H9 (cell line): ENCODE results near the gene NHLRC3. TPM values are rescaled to one million over a fixed set of nuclear protein-coding genes. Genes with fewer than 3 reads are reported as not detected.

Source experiments
- DNase-seq: peaks from one replicate; pipeline ENCODE4 v3.0.0-alpha.2; 2017
- H2AFZ ChIP-seq: one replicate; pipeline ENCODE4 v1.6.1; 2013; ENCODE audit warnings: mild to moderate bottlenecking, low read length, control low read depth, moderate library complexity
- H2AK5ac ChIP-seq: 2 replicates; pipeline ENCODE4 v1.6.1; 2013; ENCODE audit warnings: low read length, control low read depth, mixed read lengths; ENCODE audit not compliant: insufficient read length
- H2BK120ac ChIP-seq: one replicate; pipeline ENCODE4 v1.6.1; 2013; ENCODE audit warnings: low read depth, mild to moderate bottlenecking, low read length, control low read depth, inconsistent platforms; ENCODE audit not compliant: poor library complexity, severe bottlenecking
- H2BK12ac ChIP-seq: 2 replicates; pipeline ENCODE4 v1.6.1; 2013; ENCODE audit warnings: low read length, control low read depth, mixed read lengths, low read depth; ENCODE audit not compliant: insufficient read length
- H2BK15ac ChIP-seq: 2 replicates; pipeline ENCODE4 v1.6.1; 2013; ENCODE audit warnings: low read depth, low read length, control low read depth
- H2BK20ac ChIP-seq: one replicate; pipeline ENCODE4 v1.6.1; 2013; ENCODE audit warnings: low read depth, mild to moderate bottlenecking, low read length, control low read depth, inconsistent platforms; ENCODE audit not compliant: poor library complexity, severe bottlenecking
- H2BK5ac ChIP-seq: 2 replicates; pipeline ENCODE4 v1.6.1; 2013; ENCODE audit warnings: low read length, control low read depth, mixed read lengths; ENCODE audit not compliant: insufficient read length
- H3K14ac ChIP-seq: 2 replicates; pipeline ENCODE4 v1.6.1; 2013; ENCODE audit warnings: low read length, control low read depth; ENCODE audit not compliant: insufficient read depth
- H3K18ac ChIP-seq: 2 replicates; pipeline ENCODE4 v1.6.1; 2013; ENCODE audit warnings: low read depth, mild to moderate bottlenecking, mixed read lengths, low read length, control low read depth; ENCODE audit not compliant: insufficient read length
- H3K23ac ChIP-seq: 2 replicates; pipeline ENCODE4 v1.6.1; 2013; ENCODE audit warnings: low read length, control low read depth, mixed read lengths, low read depth; ENCODE audit not compliant: insufficient read length
- H3K23me2 ChIP-seq: 2 replicates; pipeline ENCODE4 v1.6.1; 2013; ENCODE audit warnings: low read depth, mild to moderate bottlenecking, mixed read lengths, low read length, control low read depth; ENCODE audit not compliant: insufficient read length, poor library complexity, severe bottlenecking
- H3K27ac ChIP-seq: 2 replicates; pipeline ENCODE4 v1.5.1; 2013; ENCODE audit warnings: low read length, control low read depth, mixed read lengths, low read depth; ENCODE audit not compliant: insufficient read length
- H3K27me3 ChIP-seq: 2 replicates; pipeline ENCODE4 v1.6.1; 2013; ENCODE audit warnings: low read length, control low read depth, inconsistent platforms; ENCODE audit not compliant: insufficient read depth
- H3K4ac ChIP-seq: 2 replicates; pipeline ENCODE4 v1.6.1; 2013; ENCODE audit warnings: low read depth, mild to moderate bottlenecking, control low read depth, inconsistent platforms, low read length, moderate library complexity
- H3K4me1 ChIP-seq: 2 replicates; pipeline ENCODE4 v1.6.1; 2013; ENCODE audit warnings: low read length, control low read depth, inconsistent platforms; ENCODE audit not compliant: insufficient read depth
- H3K4me2 ChIP-seq: 2 replicates; pipeline ENCODE4 v1.6.1; 2013; ENCODE audit warnings: low read length, control low read depth, mixed read lengths; ENCODE audit not compliant: insufficient read length, insufficient read depth
- H3K56ac ChIP-seq: 2 replicates; pipeline ENCODE4 v1.6.1; 2013; ENCODE audit warnings: low read depth, mild to moderate bottlenecking, mixed read lengths, low read length, control low read depth; ENCODE audit not compliant: insufficient read length
- H3K79me1 ChIP-seq: 2 replicates; pipeline ENCODE4 v1.6.1; 2013; ENCODE audit warnings: low read depth, mild to moderate bottlenecking, moderate library complexity, low read length, control low read depth, inconsistent platforms; ENCODE audit not compliant: insufficient read depth, poor library complexity, severe bottlenecking
- H3K79me2 ChIP-seq: 2 replicates; pipeline ENCODE4 v1.6.1; 2013; ENCODE audit warnings: low read length, control low read depth, inconsistent platforms; ENCODE audit not compliant: insufficient read depth
- H3K9ac ChIP-seq: 2 replicates; pipeline ENCODE4 v1.6.1; 2013; ENCODE audit warnings: low read length, control low read depth, mixed read lengths; ENCODE audit not compliant: insufficient read length; ENCODE audit errors: extremely low read depth
- H3K9me3 ChIP-seq: one replicate; pipeline ENCODE4 v1.6.1; 2013; ENCODE audit warnings: low read depth, low read length, inconsistent platforms; ENCODE audit not compliant: control insufficient read depth
- H3T11ph ChIP-seq: one replicate; pipeline ENCODE4 v1.6.1; 2013; ENCODE audit warnings: mild to moderate bottlenecking, low read length, control low read depth, inconsistent platforms
- H4K20me1 ChIP-seq: one replicate; pipeline ENCODE4 v1.6.1; 2013; ENCODE audit not compliant: control insufficient read depth, insufficient read length, insufficient read depth
- H4K5ac ChIP-seq: 2 replicates; pipeline ENCODE4 v1.6.1; 2013; ENCODE audit warnings: low read depth, mild to moderate bottlenecking, mixed read lengths, low read length, control low read depth; ENCODE audit not compliant: insufficient read length
- H4K8ac ChIP-seq: replicated peaks from 2 replicates; pipeline ENCODE4 v1.6.1; 2013; ENCODE audit warnings: low read length, control low read depth, mixed read lengths, low read depth; ENCODE audit not compliant: insufficient read length
- H4K91ac ChIP-seq: 2 replicates; pipeline ENCODE4 v1.6.1; 2013; ENCODE audit warnings: low read depth, mild to moderate bottlenecking, moderate library complexity, mixed read lengths, low read length, control low read depth; ENCODE audit not compliant: insufficient read length
- H3K27ac Mint-ChIP-seq, 3 experiments: 2 replicates in 2 of 3; 3 replicates in 1 of 3; pipeline ENCODE4 v1.8.0; 2020 to 2021; ENCODE audit warnings: mixed read lengths in 3 of 3, mild to moderate bottlenecking in 1 of 3, moderate library complexity in 1 of 3
- H3K27me3 Mint-ChIP-seq: 2 replicates; pipeline ENCODE4 v1.8.0; 2021; ENCODE audit warnings: low read depth, mild to moderate bottlenecking, moderate library complexity, mixed read lengths
- H3K36me3 Mint-ChIP-seq, 3 experiments: 2 replicates in 2 of 3; 3 replicates in 1 of 3; pipeline ENCODE4 v1.8.0; 2020 to 2021; ENCODE audit warnings: low read depth in 3 of 3, mixed read lengths in 3 of 3; ENCODE audit not compliant: insufficient read depth in 1 of 3
- H3K4me1 Mint-ChIP-seq, 2 experiments: 2 replicates each; pipeline ENCODE4 v1.8.0; 2020; ENCODE audit warnings: mixed read lengths in 2 of 2
- H3K4me3 Mint-ChIP-seq, 2 experiments: 2 replicates in 1 of 2; 3 replicates in 1 of 2; pipeline ENCODE4 v1.8.0; 2020 to 2021; ENCODE audit warnings: mild to moderate bottlenecking in 2 of 2, mixed read lengths in 2 of 2, moderate library complexity in 1 of 2
- H3K9me3 Mint-ChIP-seq, 2 experiments: 2 replicates in 1 of 2; 3 replicates in 1 of 2; pipeline ENCODE4 v1.8.0; 2020; ENCODE audit warnings: mild to moderate bottlenecking in 2 of 2, mixed read lengths in 2 of 2, moderate library complexity in 1 of 2
- WGBS: extraction: QIAGEN DNeasy Blood & Tissue Kit; methylation state at CpG from one replicate; pipeline ENCODE4 v1.1.7; 2013; ENCODE audit warnings: missing lambda C conversion rate, low lambda C conversion rate, mixed read lengths; ENCODE audit not compliant: insufficient read length; ENCODE audit errors: extremely low coverage; 5-methylcytosine and 5-hydroxymethylcytosine counted together
- total RNA-seq: library from RNA; stranded (reverse); gene quantifications from 2 replicates; pipeline ENCODE4 v1.2.1, GENCODE V29; 2021
- TF ChIP-seq, protein P1 (sequence below): fragments of 200-600 bp; sonication (generic); conservative IDR thresholded peaks from 3 replicates; pipeline ENCODE4 v1.8.0; 2021; ENCODE audit warnings: antibody characterized with exemption, mild to moderate bottlenecking

NHLRC3 gene
- total RNA-seq, 1 experiment from 2014 or later = 17.6 TPM

DNA sequence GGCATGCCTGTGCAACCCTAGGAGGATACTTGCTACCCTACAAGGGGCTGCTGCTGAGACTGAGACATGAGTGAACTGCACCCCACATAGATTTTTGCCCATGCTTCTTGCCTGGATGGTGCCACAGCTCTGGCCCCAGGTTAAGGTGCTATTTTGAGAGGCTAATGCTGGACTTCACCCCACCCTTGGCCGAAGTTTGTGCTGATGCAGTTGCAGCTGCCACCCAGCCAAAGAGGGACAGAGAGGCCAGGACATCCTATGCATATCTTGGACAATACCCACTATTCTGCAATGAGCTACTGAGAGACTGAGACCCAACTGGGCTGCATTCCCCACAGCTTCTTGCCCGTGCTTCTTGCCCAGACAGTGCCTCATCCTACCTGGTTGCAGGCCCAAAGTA lies 34.6 kb downstream of the NHLRC3 start:
- Histone ChIP-seq H4K5ac (no peak overlapping the region), H2BK20ac (no peak overlapping the region), H3T11ph (no peak overlapping the region), H3K27ac (no peak overlapping the region), H2AK5ac (no peak overlapping the region), H3K23me2 (no peaks in the 10 kb centered on the region), H3K4me2 (no peak overlapping the region), H3K23ac (no peak overlapping the region), H3K79me2 (no peaks in the 10 kb centered on the region), H3K27me3 (no peaks in the 10 kb centered on the region), H3K4ac (no peak overlapping the region), H3K4me1 (peaks cover 2% of the 10 kb centered on the region; the same call in 1 of the 2 replicates), H3K9me3 (no peaks in the 10 kb centered on the region), H4K20me1 (no peaks in the 10 kb centered on the region), H2BK120ac (no peak overlapping the region), H3K9ac (no peak overlapping the region), H3K79me1 (no peaks in the 10 kb centered on the region), H3K56ac (no peak overlapping the region), H2BK15ac (no peak overlapping the region), H2BK12ac (no peak overlapping the region), H4K91ac (no peak overlapping the region), H2AFZ (no peak overlapping the region), H3K18ac (no peak overlapping the region), H3K14ac (no peak overlapping the region), H4K8ac (no peak overlapping the region), H2BK5ac (no peak overlapping the region)
- Mint-ChIP-seq H3K4me1 (peaks cover 4 to 5% of the 10 kb centered on the region in 2 experiments), H3K4me3 (no peak overlapping the region), H3K27ac (no peak overlapping the region), H3K27me3 (peaks cover 4% of the 10 kb centered on the region; the same call in 1 of the 2 replicates), H3K9me3 (no peaks in the 10 kb centered on the region), H3K36me3 (no peaks in the 10 kb centered on the region; a peak in 1 of 7 replicates)
- no CpG with 5 or more reads among the region's 2 CpGs for WGBS
- TF ChIP-seq, protein P1, sequence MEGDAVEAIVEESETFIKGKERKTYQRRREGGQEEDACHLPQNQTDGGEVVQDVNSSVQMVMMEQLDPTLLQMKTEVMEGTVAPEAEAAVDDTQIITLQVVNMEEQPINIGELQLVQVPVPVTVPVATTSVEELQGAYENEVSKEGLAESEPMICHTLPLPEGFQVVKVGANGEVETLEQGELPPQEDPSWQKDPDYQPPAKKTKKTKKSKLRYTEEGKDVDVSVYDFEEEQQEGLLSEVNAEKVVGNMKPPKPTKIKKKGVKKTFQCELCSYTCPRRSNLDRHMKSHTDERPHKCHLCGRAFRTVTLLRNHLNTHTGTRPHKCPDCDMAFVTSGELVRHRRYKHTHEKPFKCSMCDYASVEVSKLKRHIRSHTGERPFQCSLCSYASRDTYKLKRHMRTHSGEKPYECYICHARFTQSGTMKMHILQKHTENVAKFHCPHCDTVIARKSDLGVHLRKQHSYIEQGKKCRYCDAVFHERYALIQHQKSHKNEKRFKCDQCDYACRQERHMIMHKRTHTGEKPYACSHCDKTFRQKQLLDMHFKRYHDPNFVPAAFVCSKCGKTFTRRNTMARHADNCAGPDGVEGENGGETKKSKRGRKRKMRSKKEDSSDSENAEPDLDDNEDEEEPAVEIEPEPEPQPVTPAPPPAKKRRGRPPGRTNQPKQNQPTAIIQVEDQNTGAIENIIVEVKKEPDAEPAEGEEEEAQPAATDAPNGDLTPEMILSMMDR = no peak
- no peak for DNase-seq
